GM12875 (cell line): ENCODE data around the gene NPTX1.

Source experiments
- H3K4me3 ChIP-seq: one replicate; pipeline ENCODE4 v1.5.1; 2011; ENCODE audit warnings: low read depth, low read length, control low read depth
- TF ChIP-seq, protein P1 (sequence below): IDR thresholded peaks from 2 replicates; pipeline ENCODE4 v1.5.1; 2011; ENCODE audit warnings: low read depth, mild to moderate bottlenecking, control low read depth, inconsistent platforms, low read length, moderate library complexity, borderline replicate concordance; ENCODE audit not compliant: insufficient read depth

Gene NPTX1

DNA sequence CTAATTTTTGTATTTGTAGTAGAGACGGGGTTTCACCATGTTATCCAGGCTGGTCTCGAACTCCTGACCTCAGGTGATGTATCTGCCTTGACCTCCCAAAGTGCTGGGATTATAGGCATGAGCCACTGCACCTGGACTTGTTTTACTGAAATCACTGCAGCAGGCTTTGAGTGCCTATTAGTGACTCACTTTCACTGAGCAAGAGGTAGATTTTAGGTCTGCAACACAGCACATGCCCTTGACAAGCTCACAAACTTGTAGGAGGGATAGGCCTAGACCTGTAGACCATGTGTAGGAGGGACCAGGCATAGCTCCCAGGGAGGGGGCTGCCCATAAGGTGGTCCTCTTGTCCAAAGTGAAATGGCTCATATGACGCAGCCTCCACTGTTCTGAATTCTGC lies 41.2 kb upstream of the NPTX1 start:
- H3K4me3 ChIP-seq = no peak overlapping the region
- TF ChIP-seq, protein P1, sequence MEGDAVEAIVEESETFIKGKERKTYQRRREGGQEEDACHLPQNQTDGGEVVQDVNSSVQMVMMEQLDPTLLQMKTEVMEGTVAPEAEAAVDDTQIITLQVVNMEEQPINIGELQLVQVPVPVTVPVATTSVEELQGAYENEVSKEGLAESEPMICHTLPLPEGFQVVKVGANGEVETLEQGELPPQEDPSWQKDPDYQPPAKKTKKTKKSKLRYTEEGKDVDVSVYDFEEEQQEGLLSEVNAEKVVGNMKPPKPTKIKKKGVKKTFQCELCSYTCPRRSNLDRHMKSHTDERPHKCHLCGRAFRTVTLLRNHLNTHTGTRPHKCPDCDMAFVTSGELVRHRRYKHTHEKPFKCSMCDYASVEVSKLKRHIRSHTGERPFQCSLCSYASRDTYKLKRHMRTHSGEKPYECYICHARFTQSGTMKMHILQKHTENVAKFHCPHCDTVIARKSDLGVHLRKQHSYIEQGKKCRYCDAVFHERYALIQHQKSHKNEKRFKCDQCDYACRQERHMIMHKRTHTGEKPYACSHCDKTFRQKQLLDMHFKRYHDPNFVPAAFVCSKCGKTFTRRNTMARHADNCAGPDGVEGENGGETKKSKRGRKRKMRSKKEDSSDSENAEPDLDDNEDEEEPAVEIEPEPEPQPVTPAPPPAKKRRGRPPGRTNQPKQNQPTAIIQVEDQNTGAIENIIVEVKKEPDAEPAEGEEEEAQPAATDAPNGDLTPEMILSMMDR = no peak

DNA sequence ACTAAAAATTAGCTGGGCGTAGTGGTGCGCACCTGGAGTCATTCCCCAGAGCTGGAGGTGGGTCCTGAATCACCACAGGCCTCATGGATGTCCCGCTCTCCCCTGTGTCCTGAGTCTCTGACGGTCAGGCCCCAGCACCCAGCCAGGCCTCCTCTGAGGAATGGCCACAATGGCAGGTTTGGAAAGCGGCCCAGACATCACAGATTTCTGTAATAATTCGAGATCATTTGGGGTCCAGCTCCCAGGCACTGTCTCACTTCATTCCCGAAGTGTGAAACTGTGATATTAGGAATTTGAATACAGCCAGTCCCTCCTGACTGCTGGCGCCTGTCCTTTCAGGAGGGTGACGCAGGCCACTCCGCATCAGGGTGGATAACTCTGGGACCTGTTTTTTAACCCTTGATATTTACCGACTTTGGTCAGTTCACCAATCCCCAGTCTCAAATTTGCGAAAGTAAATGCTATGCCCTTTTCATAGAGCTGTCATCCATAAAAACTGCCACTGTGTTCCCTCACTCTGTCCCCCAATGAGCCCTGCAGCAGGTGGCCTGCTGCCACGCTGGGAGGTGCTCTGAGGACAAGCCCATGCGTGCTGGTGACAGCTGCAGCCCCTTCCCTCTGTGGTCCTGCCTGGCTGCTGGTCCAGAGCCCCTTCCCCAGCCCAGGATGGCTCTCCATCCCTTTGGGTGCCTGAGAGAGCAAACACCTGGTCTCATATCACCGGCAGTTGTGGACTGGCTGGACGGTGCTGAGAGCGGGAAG lies 39.9 kb upstream of the NPTX1 start:
- TF ChIP-seq, protein P1 = no peak

DNA sequence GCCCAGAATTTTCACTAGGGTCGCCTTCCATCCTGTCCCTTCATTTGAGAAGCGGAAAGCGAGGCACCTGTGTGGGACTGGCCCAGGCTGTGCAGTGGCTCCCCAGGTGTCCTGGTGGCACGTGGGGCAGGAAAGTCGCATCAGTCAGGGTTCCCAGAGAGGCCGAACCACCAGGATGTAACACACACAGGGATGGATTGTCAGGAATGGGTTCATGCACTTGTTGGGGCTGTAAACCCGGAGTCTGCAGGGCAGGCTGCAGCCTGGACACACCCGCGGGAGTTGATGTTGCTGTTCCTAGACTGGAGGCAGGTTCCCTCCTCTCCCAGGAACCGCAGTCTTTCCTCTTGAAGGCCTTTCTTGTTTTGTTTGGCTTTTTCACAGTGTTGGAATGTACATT lies 37.5 kb upstream of the NPTX1 start:
- TF ChIP-seq, protein P1 = no peak

More for the DNA sequence above, 39.9 kb upstream of the NPTX1 start:
- no peak overlapping the region for H3K4me3 ChIP-seq

DNA sequence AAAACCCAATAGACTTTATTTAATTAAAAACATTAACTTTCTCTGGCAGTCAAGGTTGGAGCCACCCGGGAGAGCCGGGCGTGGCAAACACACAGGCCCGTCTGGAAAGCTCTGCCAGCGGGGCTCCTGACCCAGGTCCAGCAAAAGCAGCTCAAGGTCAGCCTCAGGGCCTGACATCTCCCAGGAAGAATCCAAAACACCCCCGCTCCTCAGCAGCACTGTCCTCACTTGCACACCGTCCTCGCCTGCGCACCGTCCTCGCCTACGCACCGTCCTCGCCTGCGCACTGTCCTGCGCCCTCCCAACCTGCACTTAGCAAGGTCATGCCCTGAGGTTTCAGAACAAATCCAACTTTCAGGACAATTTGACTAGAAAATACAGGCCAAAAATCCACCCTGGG lies 36.8 kb upstream of the NPTX1 start:
- no peak overlapping the region for H3K4me3 ChIP-seq
- TF ChIP-seq, protein P1 = no peak

More for the DNA sequence above, 37.5 kb upstream of the NPTX1 start:
- H3K4me3 ChIP-seq = no peak overlapping the region

DNA sequence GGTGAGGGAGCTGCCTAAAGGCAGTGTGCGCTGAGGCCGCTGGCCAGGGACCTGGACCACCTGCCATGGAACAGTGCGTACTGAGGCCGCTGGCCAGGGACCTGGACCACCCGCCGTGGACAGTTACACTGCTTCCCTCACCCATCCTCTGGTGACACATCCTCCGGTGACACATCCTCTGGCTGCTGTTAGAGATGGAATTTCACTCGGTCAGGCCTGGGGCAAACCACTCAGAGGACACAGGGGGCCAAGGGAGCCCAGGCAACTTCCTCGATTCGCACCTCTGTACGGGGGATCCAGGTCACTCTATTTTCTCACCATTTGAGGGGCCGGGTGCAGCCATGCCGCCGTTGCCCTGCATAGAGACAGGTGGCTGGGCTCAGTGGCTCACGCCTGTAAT lies 35.8 kb upstream of the NPTX1 start:
- H3K4me3 ChIP-seq = no peak overlapping the region
- TF ChIP-seq, protein P1 = no peak

DNA sequence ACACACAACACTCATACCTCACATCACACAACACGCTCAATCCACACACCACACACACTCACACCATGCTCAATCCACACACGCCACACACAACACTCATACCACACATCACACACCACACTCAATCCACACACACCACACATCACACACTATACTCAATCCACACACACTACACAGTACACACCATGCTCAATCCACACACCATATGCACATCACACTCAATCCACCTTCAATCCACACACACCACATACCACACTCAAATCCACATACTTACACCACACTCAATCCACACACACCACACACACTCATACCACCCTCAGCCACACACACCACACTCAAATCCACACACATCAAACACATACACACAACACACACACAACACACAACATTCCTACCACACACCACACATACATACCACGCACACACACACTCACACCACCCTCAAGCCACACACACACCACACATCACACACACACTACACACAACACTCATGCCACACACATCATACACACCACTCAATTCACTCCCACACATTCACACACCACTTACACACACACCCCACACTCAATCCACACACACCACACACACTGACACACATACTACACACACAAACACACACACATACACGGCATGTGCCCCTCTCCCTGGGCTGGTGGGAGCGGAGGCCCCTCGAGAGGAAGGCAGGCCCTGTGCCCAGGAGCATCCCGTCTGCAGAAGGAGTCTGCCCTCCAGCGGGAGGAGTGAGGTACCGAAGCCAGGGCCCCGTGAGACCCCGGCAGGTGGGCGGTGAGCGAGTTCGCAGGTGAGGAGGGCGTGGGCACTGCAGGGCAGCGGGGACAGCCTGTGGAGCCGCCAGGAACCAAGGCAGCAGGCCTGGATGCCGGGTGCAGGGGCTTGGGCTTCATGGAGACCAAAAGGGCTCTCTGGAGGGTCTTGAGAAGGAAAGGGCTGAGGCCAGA lies 35.1 kb upstream of the NPTX1 start:
- no peak overlapping the region for H3K4me3 ChIP-seq
- TF ChIP-seq, protein P1 = no peak

DNA sequence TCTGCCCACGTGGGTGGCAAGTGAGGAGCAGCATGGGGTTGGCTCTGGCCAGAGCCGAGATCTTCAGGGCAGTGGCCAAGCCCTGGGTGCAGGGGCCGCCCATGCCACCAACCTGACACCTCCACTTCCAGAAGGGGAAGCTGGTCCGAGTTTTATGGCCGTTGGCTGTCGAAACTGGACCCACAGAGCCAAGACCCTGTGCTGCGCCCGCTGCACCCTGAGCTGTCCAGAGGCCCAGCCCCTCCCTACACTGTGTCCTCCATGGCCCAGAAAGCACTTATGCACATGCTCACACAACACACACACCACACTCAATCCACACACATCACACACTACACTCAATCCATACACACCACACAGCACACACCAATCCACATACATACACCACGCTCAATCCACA lies 34.4 kb upstream of the NPTX1 start:
- TF ChIP-seq, protein P1 = no peak
- no peak overlapping the region for H3K4me3 ChIP-seq
